GM18873 (cell line): Measurements from ENCODE around the gene ZDHHC19.
"Not testable (repeated sequence)": the region's sequence is repeated elsewhere in the genome, so short reads cannot be mapped to it uniquely, and the experiment has no call there.

ENCODE experiments used
- ATAC-seq: cut with Tn5 transposase; IDR thresholded peaks from one replicate; pipeline ENCODE4 v1.9.1; 2021; ENCODE audit warnings: mild to moderate bottlenecking, moderate library complexity, moderate number of reproducible peaks; ENCODE audit not compliant: unreplicated experiment, low FRiP score

Gene ZDHHC19

DNA sequence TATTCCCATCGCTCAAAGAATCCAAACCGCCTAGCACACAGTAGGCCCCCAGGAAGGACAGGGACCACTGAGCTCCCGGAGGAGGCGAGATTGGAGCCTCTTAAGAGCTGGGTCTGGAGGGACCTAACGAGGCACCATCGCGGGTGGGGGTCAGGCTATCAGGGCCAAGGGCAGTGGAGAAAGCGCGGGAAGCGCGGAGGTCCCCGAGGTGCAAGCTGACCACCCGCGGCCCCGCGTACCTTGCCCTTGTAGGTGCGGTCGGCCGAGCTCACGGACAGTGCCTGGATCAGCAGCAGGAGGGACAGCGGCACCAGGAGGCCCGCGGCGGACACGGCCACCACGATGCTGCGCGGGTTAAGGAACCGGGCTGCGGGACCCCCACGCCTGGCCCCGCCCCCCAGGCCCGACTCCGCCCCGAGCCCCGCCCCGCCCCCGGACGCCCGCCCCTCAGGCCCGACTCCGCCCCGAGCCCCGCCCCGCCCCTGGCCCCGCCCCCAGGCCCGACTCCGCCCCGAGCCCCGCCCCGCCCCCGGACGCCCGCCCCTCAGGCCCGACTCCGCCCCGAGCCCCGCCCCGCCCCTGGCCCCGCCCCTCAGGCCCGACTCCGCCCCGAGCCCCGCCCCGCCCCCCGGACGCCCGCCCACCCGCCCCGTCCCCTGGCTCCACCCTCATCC lies 3.9 kb downstream of the ZDHHC19 start:
- no peak for ATAC-seq

- ATAC-seq, result not testable (repeated sequence)
Observed at GRCh38 chr3:196205442-196206205, 5.6 kb downstream of the ZDHHC19 start.

DNA sequence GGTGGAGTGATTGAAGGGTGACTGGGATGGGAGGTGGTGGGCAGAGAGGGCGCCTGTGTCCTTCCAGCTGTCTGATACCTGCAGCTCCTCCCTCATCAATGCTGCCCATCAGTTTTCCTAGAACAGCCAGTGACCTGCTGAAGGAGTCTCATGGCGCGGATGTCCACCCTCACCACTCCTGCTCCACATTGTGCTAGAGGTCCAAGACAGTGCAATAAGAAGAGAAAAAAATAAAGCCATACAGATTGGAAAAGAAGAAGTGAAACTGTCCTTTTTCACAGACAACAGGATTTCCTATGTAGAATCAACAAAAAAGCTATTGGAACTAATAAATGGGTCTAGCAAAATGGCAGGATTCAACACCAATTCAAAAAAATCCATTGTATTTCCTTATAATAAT lies 7.4 kb downstream of the ZDHHC19 start:
- no peak for ATAC-seq

DNA sequence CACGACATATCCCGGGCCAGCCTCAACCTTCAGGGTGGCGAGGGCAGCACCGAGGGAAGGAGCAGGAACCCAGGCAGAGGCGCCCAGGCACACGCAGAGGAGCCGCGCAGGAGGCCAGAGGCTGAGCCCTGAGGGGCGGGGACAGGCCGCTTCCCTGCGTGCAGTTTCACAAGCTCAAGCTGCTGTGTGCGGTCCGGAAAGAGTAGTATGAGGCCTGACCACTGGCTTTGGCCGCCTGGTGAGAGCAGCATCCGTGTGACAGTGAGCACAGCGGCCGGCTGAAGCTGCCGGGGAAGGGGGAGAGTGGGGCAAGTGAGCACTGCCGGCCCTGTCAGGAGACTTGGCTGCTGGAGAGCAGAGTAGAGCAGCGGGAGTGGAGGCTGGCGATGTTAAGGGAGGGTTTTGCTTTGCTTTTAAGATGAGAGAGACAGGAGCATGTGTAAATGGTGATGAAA lies 8.7 kb downstream of the ZDHHC19 start:
- no peak for ATAC-seq

DNA sequence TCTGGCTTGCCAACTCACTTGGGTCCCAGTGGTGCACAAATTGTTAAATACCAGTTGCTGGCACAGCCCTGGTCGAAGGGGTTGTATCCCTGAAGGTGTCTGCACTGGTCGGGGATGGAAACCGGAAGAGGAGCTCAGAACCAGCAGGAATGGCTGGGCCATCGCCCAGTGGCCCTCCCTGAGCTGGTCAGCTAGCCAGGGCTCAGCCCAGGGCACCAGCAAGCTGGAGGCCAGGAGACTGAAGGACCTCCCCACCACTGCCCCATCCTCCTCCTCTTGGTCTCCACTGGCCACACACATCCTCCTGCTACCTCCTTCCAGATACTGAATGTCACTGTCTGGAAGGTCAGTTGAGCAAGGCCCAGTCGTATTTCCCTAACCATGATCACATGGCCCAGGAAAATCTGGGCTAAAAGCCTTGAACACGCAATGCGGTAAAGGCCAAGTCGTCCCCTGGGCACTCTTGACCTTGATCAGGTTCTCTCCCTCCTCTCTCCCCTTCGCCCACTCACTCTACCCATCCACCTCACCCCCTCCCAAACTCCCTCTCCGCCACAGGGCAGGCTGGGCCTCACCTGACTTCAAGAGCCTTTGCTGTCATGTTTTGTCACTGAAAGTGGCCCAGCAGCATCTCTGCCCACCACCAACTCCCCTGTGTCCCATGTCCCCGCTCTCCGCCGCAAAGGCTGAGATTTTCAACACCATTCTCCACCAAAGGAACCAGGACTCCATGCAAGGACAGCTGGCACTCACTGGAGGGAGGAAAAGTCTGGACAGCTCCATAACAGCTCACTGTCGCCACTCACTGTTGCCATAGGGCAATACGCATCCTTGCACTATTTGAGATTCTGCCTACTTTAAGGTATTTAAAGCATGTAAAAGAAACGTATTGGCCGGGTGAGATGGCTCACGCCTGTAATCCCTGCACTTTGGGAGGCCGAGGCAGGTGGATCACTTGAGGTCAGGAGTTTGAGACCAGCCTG lies 12.1 kb downstream of the ZDHHC19 start:
- no peak for ATAC-seq

- ATAC-seq, result no peak
Observed at GRCh38 chr3:196198081-196198675, 13.0 kb downstream of the ZDHHC19 start.

DNA sequence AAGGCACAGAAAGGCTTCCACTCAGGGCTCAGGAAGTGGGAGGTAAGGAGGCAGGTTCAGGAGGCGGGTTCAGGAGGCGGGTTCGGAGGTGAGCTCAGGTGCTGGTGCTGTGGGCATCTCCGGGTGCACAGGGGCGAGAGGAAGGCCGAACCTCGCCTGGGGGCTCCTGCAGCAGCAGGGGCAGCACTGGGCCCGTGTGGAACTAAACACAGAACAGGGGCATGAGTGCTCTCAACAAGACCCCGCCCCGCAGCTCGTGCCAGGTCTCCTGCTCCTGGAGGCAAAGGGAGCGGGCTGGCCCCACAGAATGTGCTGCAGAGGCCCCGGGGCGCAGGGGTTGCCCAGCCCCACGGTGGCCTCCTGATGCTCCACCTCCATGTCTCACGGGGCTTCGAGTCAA lies 13.7 kb downstream of the ZDHHC19 start:
- ATAC-seq, result no peak

DNA sequence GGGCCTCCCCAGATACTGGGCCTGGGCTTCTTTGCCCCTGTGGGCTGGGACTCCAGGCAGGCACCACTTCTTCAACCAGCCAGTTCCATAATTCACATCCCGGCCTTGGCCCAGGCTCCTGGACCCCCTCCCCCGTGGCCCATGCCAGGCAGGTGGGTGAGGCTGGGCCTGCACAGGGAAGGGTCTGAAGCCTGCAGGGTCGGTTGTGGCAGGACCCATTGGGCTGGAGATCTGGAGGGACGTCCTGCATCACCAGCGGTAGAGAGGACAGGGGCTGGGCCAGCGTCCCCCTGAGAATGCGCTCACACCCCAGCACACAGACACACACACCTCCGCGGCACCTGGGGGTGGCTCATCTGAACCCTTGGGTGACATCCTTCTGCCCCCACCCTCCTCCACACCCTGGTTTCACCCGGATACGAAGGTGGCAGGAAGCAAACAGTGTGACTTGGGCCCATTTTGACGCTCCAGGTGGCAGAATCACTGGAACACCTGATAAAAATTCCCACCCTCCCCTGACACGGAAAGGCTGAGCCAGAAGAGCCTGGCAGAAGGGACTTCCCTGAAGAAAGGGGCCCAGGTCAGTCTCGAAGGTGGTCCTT lies 15.4 kb downstream of the ZDHHC19 start:
- no peak for ATAC-seq

DNA sequence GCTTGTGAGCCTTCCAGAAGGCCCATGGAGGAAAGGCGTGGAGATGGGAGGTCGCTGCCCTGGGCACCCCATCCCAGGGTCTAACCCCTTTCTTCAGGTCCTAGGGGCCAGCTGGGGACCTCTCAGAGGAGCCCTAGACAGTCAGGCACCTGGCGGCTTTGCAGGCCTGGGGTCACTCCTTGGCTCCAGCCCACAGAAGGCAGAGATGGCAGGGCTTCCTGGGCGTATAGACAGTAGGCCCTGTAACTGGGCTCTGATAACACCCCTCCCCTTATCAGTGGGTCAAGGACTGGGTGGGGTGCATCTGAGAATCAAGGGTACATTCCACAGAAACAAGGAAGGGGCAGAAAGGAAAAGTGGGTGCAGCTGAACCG lies 16.7 kb downstream of the ZDHHC19 start:
- ATAC-seq, result no peak

GRCh38 chr3:196193736-196194541 lies 17.3 kb downstream of the ZDHHC19 start:
- ATAC-seq, result no peak

- ATAC-seq, result no peak
Observed at GRCh38 chr3:196193133-196193735, 18.0 kb downstream of the ZDHHC19 start.

DNA sequence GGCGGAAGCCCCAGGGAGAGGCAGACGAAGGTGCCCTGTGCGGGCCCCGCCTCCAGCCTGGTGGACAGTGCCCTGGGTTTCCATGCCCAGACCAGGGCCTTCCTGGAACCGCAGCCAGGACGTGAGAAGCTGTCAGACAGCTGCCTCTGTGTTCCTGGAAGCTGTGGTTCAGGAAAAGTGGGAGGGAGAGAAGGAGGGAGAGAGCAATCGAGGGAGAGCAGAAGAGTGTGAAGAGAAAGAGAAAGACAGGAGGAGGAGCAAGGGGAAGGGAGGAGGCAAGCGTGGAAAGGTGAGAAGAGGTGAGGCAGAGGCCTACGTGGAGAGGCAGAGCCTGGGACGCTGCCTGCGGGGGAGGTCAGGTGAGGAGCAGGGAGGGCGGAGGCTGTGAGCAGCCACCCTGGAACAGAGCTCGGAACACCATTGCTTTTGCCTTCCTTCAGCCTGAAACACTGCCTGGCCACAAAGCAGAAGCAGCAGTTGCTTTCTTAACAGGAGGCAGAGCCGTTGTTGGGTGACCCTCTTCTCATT lies 18.6 kb downstream of the ZDHHC19 start:
- no peak for ATAC-seq

DNA sequence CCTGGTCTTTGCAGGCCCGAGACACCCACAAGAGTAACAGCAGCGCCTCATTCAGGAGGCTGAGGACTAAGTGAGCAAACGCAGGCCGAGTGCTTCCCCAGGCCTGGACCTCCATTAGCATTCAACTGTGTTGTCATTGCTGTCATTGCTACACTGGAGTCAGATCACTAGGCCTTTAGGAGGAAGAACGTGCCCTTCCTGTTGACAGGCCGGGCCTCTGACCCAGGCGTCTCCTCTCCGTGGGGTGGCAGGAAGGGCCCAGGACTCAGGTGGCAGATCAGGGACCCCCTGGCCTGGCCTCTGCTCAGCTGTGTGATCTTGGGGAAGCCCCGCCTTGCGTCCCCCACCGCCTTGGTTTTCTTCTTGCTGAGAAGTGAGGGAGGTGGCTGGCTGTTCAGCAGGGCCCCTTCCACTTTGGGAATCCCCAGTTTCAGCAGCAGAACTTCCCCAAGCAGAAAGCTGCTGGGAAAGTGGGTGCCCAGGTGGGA lies 19.1 kb downstream of the ZDHHC19 start:
- no peak for ATAC-seq

DNA sequence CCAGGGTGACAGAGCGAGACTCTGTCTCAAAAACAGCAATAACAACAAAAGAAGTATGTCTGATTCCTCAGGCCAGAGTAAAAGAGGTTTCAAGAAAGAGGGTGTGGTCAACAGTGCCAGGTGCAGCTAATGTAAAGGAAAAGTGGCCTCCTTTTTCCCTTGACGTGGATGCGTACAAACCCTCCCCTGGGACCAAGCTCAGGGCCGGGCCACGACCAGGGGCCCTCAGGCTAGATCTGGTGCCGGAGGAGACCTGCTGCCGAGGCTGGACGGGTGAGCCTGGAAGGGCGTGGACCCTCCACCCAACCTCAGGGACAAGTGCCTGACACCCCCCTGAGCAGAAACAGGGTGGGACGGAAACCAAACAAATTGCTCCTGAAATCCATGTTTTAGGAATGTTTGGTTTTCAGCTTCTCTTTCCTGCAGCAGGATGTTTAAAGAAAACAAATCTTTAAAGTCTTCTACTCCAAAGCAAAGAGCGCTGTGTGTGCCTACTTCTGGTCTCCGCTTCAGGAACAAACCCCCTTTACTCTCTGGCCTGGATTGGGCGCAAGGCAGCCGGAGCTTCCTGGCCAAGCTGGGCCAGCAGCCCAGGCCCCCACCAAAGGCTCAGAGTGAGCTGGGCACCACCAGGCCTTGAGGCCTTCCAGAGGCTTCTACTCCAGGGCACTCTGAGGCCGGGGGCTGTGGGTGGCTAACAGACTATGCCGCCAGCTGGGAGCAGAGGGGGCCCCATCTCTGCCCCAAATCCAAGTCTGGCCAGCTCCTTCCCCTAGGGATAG lies 21.4 kb downstream of the ZDHHC19 start:
- ATAC-seq, result no peak

- ATAC-seq, result peak; percentile 44
Observed at GRCh38 chr3:196186651-196187573, 24.3 kb downstream of the ZDHHC19 start.

DNA sequence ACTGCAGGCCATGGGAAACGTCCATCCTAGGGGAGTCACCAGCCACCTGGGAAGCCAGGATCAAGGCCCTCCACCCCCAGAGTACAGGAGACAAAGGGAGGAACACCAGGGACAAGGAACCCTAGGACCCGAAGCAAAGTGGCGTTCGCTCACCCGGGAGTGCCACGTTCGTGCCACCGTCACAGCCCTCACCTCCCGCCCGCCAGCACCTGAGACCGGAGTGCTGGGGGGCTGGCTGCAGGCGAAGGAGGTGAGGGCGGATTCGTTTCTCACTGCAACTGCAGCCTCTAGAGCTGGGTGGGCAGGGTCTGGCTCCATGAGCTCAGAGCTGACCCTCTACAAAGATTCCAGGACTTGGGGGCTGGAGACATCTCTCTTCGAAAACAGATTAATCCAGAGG lies 26.3 kb downstream of the ZDHHC19 start:
- ATAC-seq, result no peak

- not testable (repeated sequence) for ATAC-seq
Observed at GRCh38 chr3:196184169-196184432, 27.1 kb downstream of the ZDHHC19 start.
